KOPT-K1 (cell line): ENCODE data around the gene TCF3.
A peak's percentile ranks its signal among the peaks of the same experiment; 100 is the strongest.

Experiments used
- H3K27ac ChIP-seq: fragments of 200-600 bp; sonication (generic); 2 replicates; pipeline ENCODE4 v1.5.1; 2016; ENCODE audit warnings: antibody characterized with exemption, mild to moderate bottlenecking, low read depth, low read length; ENCODE audit not compliant: poor library complexity, severe bottlenecking
- H3K36me3 ChIP-seq: fragments of 200-600 bp; sonication (generic); 2 replicates; pipeline ENCODE4 v1.5.1; 2017; ENCODE audit warnings: antibody characterized with exemption, mild to moderate bottlenecking, low read length, moderate library complexity; ENCODE audit not compliant: insufficient read depth
- H3K9me3 ChIP-seq: fragments of 200-600 bp; sonication (generic); 2 replicates; pipeline ENCODE4 v1.5.1; 2017; ENCODE audit warnings: antibody characterized with exemption, low read length, mild to moderate bottlenecking; ENCODE audit not compliant: insufficient read depth, poor library complexity, severe bottlenecking

TCF3 gene

DNA sequence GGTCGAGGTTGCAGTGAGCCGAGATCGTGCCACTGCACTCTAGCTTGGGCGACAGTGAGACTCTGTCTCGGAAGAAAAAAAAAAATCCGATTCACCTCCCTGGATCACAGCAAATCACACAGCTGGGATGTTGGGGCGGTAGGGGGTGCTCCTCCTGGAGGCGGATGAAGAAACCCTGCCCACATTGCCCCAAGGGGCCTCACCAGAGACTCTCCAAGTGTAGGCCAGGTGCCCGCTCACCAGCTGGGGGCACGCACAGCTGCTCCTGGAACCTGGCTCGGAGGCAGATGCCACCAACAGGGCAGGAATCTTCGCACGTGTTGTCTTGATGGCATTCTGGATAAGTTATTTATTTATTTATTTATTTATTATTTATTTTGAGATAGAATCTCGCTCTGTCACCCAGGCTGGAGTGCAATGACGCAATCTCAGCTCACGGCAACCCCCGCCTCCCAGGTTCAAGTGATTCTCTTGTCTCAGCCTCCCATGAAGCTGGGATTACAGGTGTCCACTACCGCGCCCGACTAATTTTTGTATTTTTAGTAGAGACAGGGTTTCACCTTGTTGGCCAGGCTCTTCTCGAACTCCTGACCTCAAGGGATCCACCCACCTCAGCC, 50.2 kb downstream of the TCF3 start:
- Histone ChIP-seq H3K9me3 (peaks cover 8% of the 10 kb centered on the region), H3K36me3 (peaks cover 55% of the 10 kb centered on the region)

DNA sequence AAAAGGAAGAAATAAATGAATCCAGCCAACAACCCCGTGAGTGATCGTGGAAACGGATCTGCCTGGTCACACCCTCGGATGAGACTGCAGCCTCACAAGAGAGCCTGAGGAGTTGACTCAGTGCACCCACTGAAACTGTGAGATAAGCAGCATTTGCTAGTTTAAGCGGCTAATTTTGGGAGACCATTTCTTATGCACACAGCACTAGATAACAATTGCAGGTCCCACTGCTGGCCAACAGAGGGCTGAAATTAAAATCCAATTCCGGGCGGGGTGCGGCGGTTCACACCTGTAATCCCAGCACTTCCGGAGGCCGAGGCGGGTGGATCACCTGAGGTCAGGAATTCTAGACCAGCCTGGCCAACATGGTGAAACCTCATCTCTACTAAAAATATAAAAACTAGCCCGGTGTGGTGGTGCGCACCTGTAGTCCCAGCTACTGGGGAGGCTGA, 50.8 kb downstream of the TCF3 start:
- Histone ChIP-seq H3K9me3 (peaks cover 8% of the 10 kb centered on the region), H3K27ac (no peak overlapping the region), H3K36me3 (peaks cover 60% of the 10 kb centered on the region)

More for the DNA sequence above, 50.2 kb downstream of the TCF3 start:
- no peak overlapping the region for H3K27ac ChIP-seq

DNA sequence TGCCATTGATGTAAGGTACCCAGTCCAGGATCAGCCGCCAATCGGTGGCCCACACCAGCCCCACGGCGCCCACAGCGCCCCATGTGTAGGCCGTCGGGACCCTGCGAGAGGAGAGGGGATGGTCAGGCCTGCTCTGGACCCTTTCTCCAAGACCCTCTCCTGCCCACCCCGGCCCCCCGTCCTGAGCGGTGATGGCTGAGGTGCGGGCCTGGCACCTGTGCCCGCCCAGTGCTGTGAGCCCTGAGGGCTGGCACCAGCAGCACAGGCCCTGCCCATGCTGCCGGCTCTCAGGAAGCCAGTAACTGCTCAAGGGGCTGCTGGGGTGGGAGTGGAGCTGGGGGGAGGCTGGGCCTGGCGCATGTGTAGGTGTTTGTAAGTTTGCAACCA, 53.0 kb downstream of the TCF3 start:
- Histone ChIP-seq H3K9me3 (peaks cover 8% of the 10 kb centered on the region), H3K36me3 (peaks cover 69% of the 10 kb centered on the region), H3K27ac (no peak overlapping the region)

DNA sequence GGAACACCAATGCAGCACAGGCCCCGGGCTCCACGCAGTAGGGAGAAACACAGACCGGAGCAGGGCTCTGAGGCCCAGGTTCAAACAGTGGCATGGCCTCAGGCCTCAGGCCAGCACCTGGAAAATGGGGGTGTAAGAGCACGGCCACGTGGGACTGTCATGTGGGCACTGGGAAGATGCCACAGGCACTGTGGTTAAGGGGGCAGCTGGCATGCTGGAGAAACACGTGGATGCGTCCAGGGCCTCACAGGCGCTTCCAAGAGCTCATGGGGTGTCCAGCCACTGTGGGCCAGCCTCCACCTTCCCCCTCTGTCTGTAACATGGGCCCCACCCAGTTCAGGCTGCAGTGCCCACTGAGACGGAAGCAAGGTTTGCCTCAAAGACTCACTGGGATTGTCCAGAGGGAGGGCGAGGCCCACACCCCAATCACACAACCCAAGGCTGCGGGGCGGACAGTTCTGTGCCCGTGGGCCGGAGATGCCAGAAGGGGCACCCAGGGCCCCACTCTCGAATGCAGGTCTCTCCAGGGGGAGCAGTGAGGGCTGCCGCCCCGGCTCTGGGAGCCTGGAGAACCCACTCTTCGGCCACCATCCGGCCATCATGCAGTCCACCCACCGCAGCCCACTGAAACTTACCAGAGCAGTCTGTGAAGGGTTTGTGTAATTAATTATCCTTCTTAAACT, 53.5 kb downstream of the TCF3 start:
- Histone ChIP-seq H3K36me3 (peaks cover 69% of the 10 kb centered on the region), H3K27ac (no peak overlapping the region)

DNA sequence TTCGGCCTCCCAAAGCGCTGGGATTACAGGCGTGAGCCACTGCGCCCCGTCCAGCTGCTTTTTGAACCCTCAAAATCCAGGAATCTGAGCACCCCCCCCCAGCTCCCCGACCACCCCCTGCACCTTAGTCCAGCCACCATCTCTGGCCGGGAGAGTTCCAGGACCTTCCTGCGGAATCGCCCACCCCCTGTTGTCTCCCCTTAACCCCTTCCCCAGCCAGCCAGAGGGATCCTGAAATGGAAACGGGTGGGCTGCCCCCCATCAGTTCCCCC, 59.0 kb downstream of the TCF3 start:
- no peak overlapping the region for H3K27ac ChIP-seq
- H3K36me3 ChIP-seq: peaks cover 43% of the 10 kb centered on the region
- peaks cover 8% of the 10 kb centered on the region for H3K9me3 ChIP-seq

More for the DNA sequence above, 53.5 kb downstream of the TCF3 start:
- H3K9me3 ChIP-seq: peaks cover 8% of the 10 kb centered on the region

DNA sequence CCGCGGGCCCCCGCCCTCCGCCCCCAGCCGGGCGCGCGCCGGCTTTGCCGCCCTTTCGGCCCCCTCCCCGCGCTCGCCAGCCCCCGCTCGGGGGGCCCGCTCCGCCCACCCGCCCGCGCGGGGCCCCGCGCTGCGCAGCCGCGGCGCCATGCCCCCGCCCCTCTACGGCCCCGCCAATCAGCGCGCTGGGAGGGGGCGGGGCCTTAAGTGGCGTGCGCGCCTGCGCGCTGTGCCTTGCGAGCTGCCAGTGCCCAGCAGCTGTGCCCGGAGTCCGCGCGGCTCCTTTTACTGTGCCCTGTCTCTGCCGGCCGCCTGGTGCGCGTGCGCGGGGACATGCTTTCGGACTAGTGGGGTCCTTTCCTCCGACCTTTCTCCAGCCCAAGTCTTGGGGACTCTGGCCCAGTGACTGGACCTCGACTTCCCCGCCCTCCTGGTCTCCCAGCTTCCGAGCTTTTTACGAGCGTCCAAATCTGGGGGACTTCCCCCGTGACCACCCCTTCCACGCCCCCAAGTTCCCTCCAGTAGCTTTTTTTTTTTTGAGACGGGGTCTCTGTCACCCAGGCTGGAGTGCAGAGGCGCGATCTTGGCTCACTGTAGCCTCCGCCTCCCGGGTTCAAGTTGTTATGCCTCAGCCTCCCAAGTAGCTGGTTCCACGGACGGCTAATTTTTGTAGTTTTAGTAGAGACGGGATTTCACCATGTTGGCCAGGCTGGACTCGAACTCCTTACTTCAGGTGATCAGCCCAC, 59.5 kb downstream of the TCF3 start, which contains the start of gene MBD3:
TSS of gene MBD3 (minus strand) at position 111 of the 746 bp plus-strand sequence. CDS start 234 bp downstream, outside the sequence.
- peaks cover 43% of the 10 kb centered on the region for H3K36me3 ChIP-seq
- H3K27ac ChIP-seq: peak within 1 kb of the TSS; percentile 99
- peaks cover 6% of the 10 kb centered on the region for H3K9me3 ChIP-seq

DNA sequence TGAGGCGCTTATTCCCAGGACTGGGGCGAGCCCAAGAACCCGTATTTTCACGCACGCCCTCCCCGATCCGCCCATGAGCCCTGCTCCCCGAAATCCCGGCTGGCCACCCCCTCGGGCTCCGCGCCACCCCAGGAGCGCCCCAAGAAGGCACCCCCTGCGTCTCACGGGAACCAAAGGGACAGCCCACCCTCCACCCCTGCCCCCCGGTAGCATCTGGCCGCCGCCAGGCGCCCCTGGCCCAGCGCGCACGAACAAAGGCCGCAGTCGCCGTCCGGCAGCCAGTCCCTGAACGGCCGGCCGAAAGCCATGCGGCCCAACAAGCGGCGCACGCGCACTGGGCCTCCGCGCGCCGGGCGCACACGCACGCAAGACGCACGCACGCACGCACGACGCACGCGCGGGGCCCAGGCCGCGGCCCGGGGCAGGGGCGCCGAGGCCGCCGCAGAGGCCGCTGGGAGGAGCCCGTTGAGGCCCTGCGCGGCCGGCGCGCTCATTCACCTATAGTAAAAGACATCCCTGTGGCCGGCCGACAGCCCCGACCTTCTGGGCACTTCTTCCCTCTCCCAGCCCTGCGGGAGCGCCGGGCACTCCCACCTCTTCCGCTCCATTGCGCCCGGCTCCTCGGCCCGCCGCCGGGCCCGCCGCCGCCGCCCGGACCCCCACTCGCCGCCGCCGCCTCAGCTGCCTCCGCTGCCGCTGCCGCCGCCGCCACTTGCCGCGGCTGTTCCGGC, 60.2 kb downstream of the TCF3 start:
- Histone ChIP-seq H3K9me3 (no peaks in the 10 kb centered on the region), H3K27ac (peak overlapping the region; percentile 99), H3K36me3 (peaks cover 43% of the 10 kb centered on the region)

DNA sequence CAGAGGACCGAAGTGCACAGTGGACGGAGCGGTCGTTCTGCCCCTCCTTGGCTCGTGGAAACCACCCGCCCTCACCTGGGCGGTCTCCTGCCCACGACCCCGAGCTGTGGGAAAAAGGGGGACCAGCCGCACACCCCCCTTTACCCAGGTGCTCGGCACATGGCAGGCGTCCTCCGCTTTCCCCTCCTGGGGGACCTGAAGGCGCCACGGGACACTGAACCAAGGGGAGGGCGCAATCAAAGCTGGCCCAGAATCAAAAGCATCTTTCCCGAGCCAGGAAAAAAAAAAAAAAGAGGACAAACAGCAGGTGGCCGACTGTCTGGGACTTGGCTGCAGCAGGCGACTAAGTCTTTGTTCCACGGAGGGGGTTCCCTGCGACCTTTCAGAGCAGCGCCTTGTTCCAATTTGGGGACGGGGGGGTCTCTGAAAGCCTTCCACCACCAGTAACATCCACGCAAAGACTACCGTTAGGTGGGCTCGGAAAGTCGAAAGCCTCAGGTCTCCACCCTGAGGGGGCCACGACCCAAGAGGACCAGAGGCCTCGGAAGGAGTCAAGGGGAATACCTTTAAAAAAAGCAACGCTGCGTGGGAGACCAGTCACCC, 60.9 kb downstream of the TCF3 start:
- Histone ChIP-seq H3K27ac (peak overlapping the region; percentile 99), H3K36me3 (peaks cover 40% of the 10 kb centered on the region), H3K9me3 (no peaks in the 10 kb centered on the region)

DNA sequence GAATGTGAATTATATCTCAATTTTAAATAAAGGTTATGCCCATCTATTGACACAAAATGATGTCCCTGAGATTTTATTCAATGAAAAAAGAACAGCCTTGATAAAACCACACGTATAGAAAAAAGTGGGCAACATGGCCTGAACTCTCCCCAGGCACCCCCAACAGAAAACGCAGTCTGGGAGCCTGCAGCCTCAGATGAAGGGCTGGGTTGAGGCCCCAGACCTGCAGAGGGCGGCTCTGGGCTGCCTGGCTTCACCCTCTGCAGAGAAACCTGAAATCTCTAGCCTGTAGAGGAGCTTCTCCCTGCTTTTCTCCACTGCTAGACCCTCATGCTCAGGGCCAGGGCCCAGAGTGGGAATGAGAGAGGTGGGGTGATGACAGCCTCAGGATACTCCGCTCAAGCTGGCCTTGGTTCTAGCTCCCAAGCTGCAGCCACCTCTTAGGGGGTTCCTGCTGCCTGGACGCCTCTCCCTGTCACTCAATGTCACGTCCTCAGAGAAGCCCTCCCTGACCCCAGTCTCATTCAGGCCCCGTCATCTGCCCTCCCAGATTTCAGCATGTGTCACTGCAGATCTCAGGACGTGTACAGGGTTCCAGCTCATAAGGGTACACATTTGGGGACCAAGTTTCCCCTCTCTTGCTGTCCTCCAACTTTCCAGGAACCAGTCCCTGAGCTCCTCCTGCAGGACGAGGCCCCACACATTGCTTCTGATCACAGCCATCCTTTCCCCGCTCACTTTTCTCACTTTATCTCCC, 61.6 kb downstream of the TCF3 start:
- Histone ChIP-seq H3K36me3 (peaks cover 41% of the 10 kb centered on the region), H3K9me3 (no peaks in the 10 kb centered on the region), H3K27ac (peak overlapping the region; percentile 99)

DNA sequence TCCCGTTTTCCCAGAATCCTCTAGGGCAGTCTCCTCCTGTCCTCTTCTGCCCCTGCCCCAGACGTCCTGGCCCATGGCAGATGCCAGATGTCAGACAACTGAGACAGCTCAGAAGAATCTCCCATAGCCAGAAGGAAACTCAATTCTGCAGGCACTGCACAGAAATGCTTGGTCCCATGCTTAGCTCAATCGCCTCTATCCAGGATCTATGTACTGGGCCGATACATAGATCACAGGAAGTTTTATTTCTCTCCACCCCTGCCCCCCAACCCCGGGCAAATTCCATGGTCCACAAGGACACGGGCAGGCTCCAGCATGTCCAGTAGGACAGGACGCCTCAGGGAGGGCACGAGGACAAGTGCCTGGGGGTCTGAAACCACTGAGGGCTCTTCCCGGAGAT, 64.5 kb downstream of the TCF3 start:
- Histone ChIP-seq H3K27ac (no peak overlapping the region), H3K36me3 (peaks cover 69% of the 10 kb centered on the region)

DNA sequence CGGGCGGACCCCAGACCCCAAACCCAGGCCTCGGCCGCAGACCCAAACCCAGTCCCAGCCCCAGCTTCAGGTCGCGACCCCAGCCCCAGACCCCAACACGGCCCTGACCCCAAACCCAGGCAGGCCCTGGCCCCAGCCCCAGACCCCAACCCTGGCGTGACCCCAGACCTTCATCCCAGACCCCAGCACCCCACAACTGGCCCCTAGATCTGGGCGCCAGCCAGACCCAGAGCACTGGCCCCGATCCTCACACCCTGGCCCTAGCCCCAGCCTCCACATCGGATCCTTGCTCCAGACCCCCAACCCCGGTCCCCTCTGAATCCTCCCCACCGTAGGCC, 67.2 kb downstream of the TCF3 start:
- no peak overlapping the region for H3K27ac ChIP-seq
- H3K9me3 ChIP-seq: no peaks in the 10 kb centered on the region
- H3K36me3 ChIP-seq: peaks cover 93% of the 10 kb centered on the region

More for the DNA sequence above, 64.5 kb downstream of the TCF3 start:
- H3K9me3 ChIP-seq: no peaks in the 10 kb centered on the region

DNA sequence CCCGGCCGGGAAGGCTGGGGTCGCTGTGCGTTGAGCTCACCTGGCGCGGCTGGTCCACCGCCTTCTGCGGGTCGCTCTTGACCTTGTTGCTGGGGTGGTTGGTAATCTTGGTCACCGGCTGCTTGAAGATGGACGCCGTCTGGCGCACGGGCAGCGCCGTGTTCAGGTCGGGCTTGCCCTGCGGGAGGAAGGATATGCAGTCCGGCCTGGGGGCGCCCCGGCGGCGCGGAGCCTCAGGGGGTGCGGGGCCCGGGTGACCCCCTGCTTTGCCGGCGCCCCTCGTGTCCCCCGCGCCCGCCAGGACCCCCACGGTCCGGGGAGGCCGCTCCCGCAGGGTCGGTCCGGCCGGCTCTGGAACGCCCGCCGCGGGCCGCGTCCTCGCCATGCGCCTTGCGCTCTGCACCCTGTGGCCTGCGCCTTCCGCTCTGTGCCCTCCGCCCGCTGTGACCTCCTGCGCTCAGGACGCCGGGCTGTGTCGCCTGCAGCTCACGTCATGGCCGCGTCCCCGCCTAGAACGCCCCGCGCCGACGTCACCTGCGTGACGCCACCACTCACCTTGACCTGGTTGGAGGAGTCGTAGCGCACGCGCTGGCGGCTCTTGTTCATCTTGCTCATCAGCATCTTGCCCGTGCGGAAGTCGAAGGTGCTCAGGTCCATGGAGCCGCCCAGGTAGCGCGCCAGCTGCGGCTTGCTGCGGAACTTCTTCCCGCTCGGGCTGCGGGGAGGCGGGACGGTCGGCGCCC, 67.7 kb downstream of the TCF3 start:
- Histone ChIP-seq H3K9me3 (no peaks in the 10 kb centered on the region), H3K36me3 (peaks cover 94% of the 10 kb centered on the region), H3K27ac (no peak overlapping the region)

DNA sequence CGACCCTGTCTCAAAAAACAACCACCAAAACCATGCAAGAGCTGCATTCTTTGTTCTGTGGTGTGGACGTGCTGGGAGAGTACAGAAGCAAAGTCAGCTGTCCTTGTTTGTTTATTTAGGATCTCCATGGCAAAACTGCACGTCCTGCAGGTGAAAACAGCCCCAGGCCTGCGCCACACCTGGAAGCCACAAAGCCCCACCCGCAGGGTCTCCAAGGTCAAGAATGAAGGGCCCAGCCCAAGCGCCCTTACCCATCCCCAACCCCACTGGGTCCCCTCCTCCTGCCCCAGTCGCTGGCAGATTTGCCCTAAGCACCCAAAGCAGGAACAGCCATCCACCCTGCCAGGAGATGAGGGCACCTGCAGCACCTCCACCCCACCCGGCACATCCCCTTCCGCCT, 70.2 kb downstream of the TCF3 start:
- Histone ChIP-seq H3K36me3 (peaks cover 97% of the 10 kb centered on the region), H3K9me3 (no peaks in the 10 kb centered on the region), H3K27ac (no peak overlapping the region)

DNA sequence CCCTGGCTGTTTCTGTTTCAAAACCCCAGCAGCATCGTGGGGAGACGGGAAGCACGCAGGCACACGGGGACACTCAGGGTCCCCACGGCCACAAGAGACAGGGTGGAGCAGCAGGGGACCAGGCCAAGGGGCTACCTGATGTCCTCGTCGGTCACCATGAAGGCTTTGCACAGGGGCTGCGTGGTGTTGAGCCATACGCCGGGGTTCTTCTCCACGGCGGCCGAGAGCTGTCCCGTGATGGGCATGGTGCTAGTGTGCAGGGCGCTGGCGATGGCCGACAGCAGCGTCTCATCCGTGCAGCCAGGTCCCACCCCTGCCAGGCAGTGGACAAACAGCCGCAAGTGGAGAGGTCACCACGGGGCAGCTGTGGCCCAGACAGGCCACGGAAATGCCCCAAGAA, 71.5 kb downstream of the TCF3 start:
- peaks cover 100% of the 10 kb centered on the region for H3K36me3 ChIP-seq

More for the DNA sequence above, 71.5 kb downstream of the TCF3 start:
- Histone ChIP-seq H3K9me3 (no peaks in the 10 kb centered on the region), H3K27ac (no peak overlapping the region)
